HEK293 (cell line): ENCODE measurements around the gene RXYLT1.

ENCODE experiments used
- CTCF ChIA-PET: fragments of 350-600 bp; formaldehyde crosslinking; extraction: SDS; loops from one replicate; lab custom pipeline; 2021; ENCODE audit warnings: antibody characterized with exemption; lab: Yijun Ruan, JAX
- POLR2A ChIA-PET: fragments of 300-600 bp; formaldehyde crosslinking; extraction: SDS; loops from one replicate; lab custom pipeline; 2020; ENCODE audit warnings: antibody characterized with exemption, inconsistent platforms; lab: Yijun Ruan, JAX
- H3K27ac ChIP-seq: fragments of 200-500 bp; sonication (Bioruptor generic); 2 replicates; pipeline ENCODE4 v1.5.1; 2014; ENCODE audit warnings: low read depth, low read length, control low read depth, inconsistent platforms; ENCODE audit errors: extremely low read depth
- H3K36me3 ChIP-seq, 2 experiments: fragments of 200-500 bp in 1 of 2; sonication (Bioruptor generic) in 1 of 2; 1 replicate in 1 of 2; 2 replicates in 1 of 2; pipeline ENCODE4 v1.5.1; 2014 to 2017; ENCODE audit warnings: inconsistent platforms in 2 of 2, low read length in 2 of 2; ENCODE audit not compliant: control insufficient read depth in 2 of 2, insufficient read depth in 1 of 2
- H3K4me1 ChIP-seq: fragments of 200-500 bp; sonication (Bioruptor generic); 2 replicates; pipeline ENCODE4 v1.5.1; 2014; ENCODE audit warnings: mild to moderate bottlenecking, low read length, inconsistent platforms; ENCODE audit not compliant: control insufficient read depth, insufficient read depth
- H3K4me3 ChIP-seq: 2 replicates; pipeline ENCODE4 v1.5.1; 2011; ENCODE audit warnings: low read depth, mild to moderate bottlenecking, control low read depth, low read length, moderate library complexity
- H3K9me3 ChIP-seq: fragments of 200-500 bp; sonication (Bioruptor generic); 2 replicates; pipeline ENCODE4 v1.5.1; 2014; ENCODE audit warnings: low read depth, low read length, inconsistent platforms; ENCODE audit not compliant: control insufficient read depth, insufficient read depth
- CTCF ChIP-seq: fragments of 450-650 bp; formaldehyde crosslinking; IDR thresholded peaks from 2 replicates; pipeline ENCODE4 v1.5.1; 2016; ENCODE audit warnings: missing biosample characterization, missing genetic modification characterization
- GFI1B ChIP-seq: fragments of 450-650 bp; formaldehyde crosslinking; IDR thresholded peaks from 2 replicates; pipeline ENCODE4 v1.5.1; 2016; ENCODE audit warnings: missing biosample characterization, missing genetic modification characterization
- GLI2 ChIP-seq: fragments of 450-650 bp; formaldehyde crosslinking; IDR thresholded peaks from 2 replicates; pipeline ENCODE4; 2017; ENCODE audit warnings: missing biosample characterization, missing genetic modification characterization, low read depth, borderline replicate concordance
- HOXC10 ChIP-seq: sonication (generic); formaldehyde crosslinking; IDR thresholded peaks from 2 replicates; pipeline ENCODE4 v1.8.1; 2023; ENCODE audit warnings: mild to moderate bottlenecking, missing genetic modification reagents
- PRDM2 ChIP-seq: fragments of 450-650 bp; formaldehyde crosslinking; IDR thresholded peaks from 2 replicates; pipeline ENCODE4 v1.5.1; 2016; ENCODE audit warnings: missing biosample characterization, missing genetic modification characterization, borderline replicate concordance
- SCRT2 ChIP-seq: fragments of 450-650 bp; formaldehyde crosslinking; IDR thresholded peaks from 2 replicates; pipeline ENCODE4 v1.5.1; 2016; ENCODE audit warnings: missing biosample characterization, missing genetic modification characterization
- ZBTB7A ChIP-seq: fragments of 450-650 bp; formaldehyde crosslinking; IDR thresholded peaks from 2 replicates; pipeline ENCODE4 v1.5.1; 2016; ENCODE audit warnings: low read depth, missing biosample characterization, missing genetic modification characterization
- ZNF112 ChIP-seq: fragments of 450-650 bp; formaldehyde crosslinking; IDR thresholded peaks from 2 replicates; pipeline ENCODE4 v1.5.0; 2017; ENCODE audit warnings: missing biosample characterization, missing genetic modification characterization
- ZNF169 ChIP-seq: fragments of 450-650 bp; formaldehyde crosslinking; IDR thresholded peaks from 2 replicates; pipeline ENCODE4 v1.5.1; 2016; ENCODE audit warnings: missing biosample characterization, missing genetic modification characterization
- ZNF529 ChIP-seq: fragments of 450-650 bp; formaldehyde crosslinking; IDR thresholded peaks from 2 replicates; pipeline ENCODE4 v1.5.1; 2017; ENCODE audit warnings: missing genetic modification characterization, missing biosample characterization; ENCODE audit not compliant: insufficient replicate concordance
- ZNF549 ChIP-seq: fragments of 450-650 bp; IDR thresholded peaks from 2 replicates; pipeline ENCODE4 v1.5.1; 2018; ENCODE audit warnings: missing biosample characterization, missing genetic modification characterization, mild to moderate bottlenecking, inconsistent platforms, moderate library complexity
- ZNF600 ChIP-seq: fragments of 450-650 bp; formaldehyde crosslinking; IDR thresholded peaks from 2 replicates; pipeline ENCODE4 v1.5.1; 2016; ENCODE audit warnings: missing biosample characterization, missing genetic modification characterization
- ZNF629 ChIP-seq: fragments of 450-650 bp; formaldehyde crosslinking; IDR thresholded peaks from 2 replicates; pipeline ENCODE4 v1.5.1; 2017; ENCODE audit warnings: missing biosample characterization, missing genetic modification characterization
- ZNF639 ChIP-seq: fragments of 450-650 bp; formaldehyde crosslinking; IDR thresholded peaks from 2 replicates; pipeline ENCODE4 v1.5.1; 2016; ENCODE audit warnings: missing biosample characterization, missing genetic modification characterization
- ZNF692 ChIP-seq: fragments of 450-650 bp; formaldehyde crosslinking; IDR thresholded peaks from 2 replicates; pipeline ENCODE4 v1.5.1; 2016; ENCODE audit warnings: missing biosample characterization, missing genetic modification characterization
- ZNF837 ChIP-seq: fragments of 450-650 bp; formaldehyde crosslinking; IDR thresholded peaks from 2 replicates; pipeline ENCODE4 v1.5.1; 2016; ENCODE audit warnings: missing biosample characterization, missing genetic modification characterization
- ZSCAN16 ChIP-seq: fragments of 450-650 bp; formaldehyde crosslinking; IDR thresholded peaks from 2 replicates; pipeline ENCODE4 v1.5.1; 2016; ENCODE audit warnings: missing biosample characterization, missing genetic modification characterization
- ZSCAN5A ChIP-seq: fragments of 450-650 bp; formaldehyde crosslinking; IDR thresholded peaks from 2 replicates; pipeline ENCODE4 v1.5.1; 2016; ENCODE audit warnings: missing biosample characterization, missing genetic modification characterization

Gene RXYLT1

GRCh38 chr12:63849641-63850040, 69.9 kb downstream of the RXYLT1 start:
- CTCF ChIA-PET: interaction anchor here (1.1 kb wide), 1 partner anchor 10 kb away, joined by 3 read pairs; no protein-coding TSS in a partner anchor
- no peaks in the 10 kb centered on the region for H3K9me3 ChIP-seq
- no peak overlapping the region for H3K27ac ChIP-seq
- no peak for TF ChIP-seq ZNF629
- no peak for TF ChIP-seq CTCF (tag by site-specific recombination)
- TF ChIP-seq ZSCAN16 (tag by site-specific recombination): no peak
- no peak for TF ChIP-seq ZNF692
- TF ChIP-seq ZNF529: no peak
- no peak for TF ChIP-seq SCRT2 (tag by site-specific recombination)
- TF ChIP-seq ZNF112 (tag by site-specific recombination): no peak
- no peak for TF ChIP-seq GLI2
- TF ChIP-seq ZBTB7A: no peak
- TF ChIP-seq ZNF600: no peak
- no peak for TF ChIP-seq ZSCAN5A (tag by site-specific recombination)
- TF ChIP-seq GFI1B (tag by site-specific recombination): no peak
- TF ChIP-seq PRDM2 (tag by site-specific recombination): no peak
- TF ChIP-seq ZNF837 (tag by site-specific recombination): no peak
- no peak for TF ChIP-seq ZNF549 (tag by site-specific recombination)
- TF ChIP-seq ZNF639: no peak
- no peak for TF ChIP-seq ZNF169 (tag by site-specific recombination)
- TF ChIP-seq HOXC10 (CRISPR knock-in tag): no peak
- no peak overlapping the region for H3K4me3 ChIP-seq
- H3K4me1 ChIP-seq: 0 out of 2 replicates have a peak, but pooled peaks cover 4% of the 10 kb centered on the region
- H3K36me3 ChIP-seq: no peaks in the 10 kb centered on the region
- POLR2A ChIA-PET: no interaction called here
